ENCODE data around the gene KCNH4. TPM values are rescaled to one million over a fixed set of nuclear protein-coding genes. Genes with fewer than 3 reads are reported as not detected.

The KCNH4 gene
- 0.33 TPM for polyA plus RNA-seq (2013)

GRCh38 chr17:42180922-42181850, at the start of gene KCNH4:
KCNH4 (minus strand) TSS chr17:42181142; CDS start chr17:42180945, 197 bp downstream.
- Histone ChIP-seq H3K4me3 (ENCODE audit: control insufficient read depth in 1 of 7, extremely low read depth in 1 of 7, insufficient read depth in 4 of 7, low read depth in 2 of 7, low read length in 6 of 7) (peak within 1 kb of the TSS; percentile 10 to 71 (median 59)), H3K4me1 (ENCODE audit: control extremely low read depth in 1 of 4, control insufficient read depth in 4 of 4, insufficient read depth in 4 of 4, low read length in 3 of 4) (peaks cover 3 to 42% (median 34%) of the 10 kb centered on the region in 4 experiments), H3K27ac (ENCODE audit: insufficient read depth in 1 of 2, low read depth in 1 of 2, low read length in 2 of 2, poor library complexity in 1 of 2, severe bottlenecking in 2 of 2) (no peak within 1 kb of the TSS), H3K9me3 (ENCODE audit: control extremely low read depth in 1 of 5, control insufficient read depth in 4 of 5, insufficient read depth in 2 of 5, low read depth in 1 of 5, low read length in 4 of 5) (no peaks in the 10 kb centered on the region), H3K36me3 (ENCODE audit: control insufficient read depth in 4 of 4, insufficient read depth in 4 of 4, low read length in 3 of 4) (no peaks in the 10 kb centered on the region), H3K27me3 (replicated peaks in 2 of 5; ENCODE audit: control insufficient read depth in 4 of 5, insufficient read depth in 5 of 5, low read length in 4 of 5) (peaks cover 0 to 36% (median 16%) of the 10 kb centered on the region in 5 experiments)
- DNase-seq: peak; percentile 90 to 94 (median 92)
- CTCF ChIA-PET: interaction anchor here (0.5 to 3.6 kb wide), 17 partner anchors 9 to 330 kb away, joined by 3 to 19 read pairs (median 4); partner anchors contain the start of gene GHDC
- 4% methylated on average over 21 of the region's 60 CpGs for WGBS (ENCODE audit: insufficient coverage)
- POLR2A ChIA-PET: interaction anchor here (0.8 kb wide), 1 partner anchor 61 kb away, joined by 3 read pairs; no protein-coding TSS in a partner anchor

GRCh38 chr17:42230225-42230624, 49.3 kb upstream of the KCNH4 start:
- ChIA-PET POLR2A (interaction anchor here (1.8 kb wide), 1 partner anchor 59 kb away, joined by 6 read pairs; the partner anchor contains the start of gene STAT5A), CTCF (interaction anchor here (0.6 to 1.5 kb wide), 6 partner anchors 14 to 45 kb away, joined by 3 to 6 read pairs (median 3); no protein-coding TSS in a partner anchor)
- H3K9me3 ChIP-seq (ENCODE audit: control extremely low read depth in 1 of 5, control insufficient read depth in 4 of 5, insufficient read depth in 2 of 5, low read depth in 1 of 5, low read length in 4 of 5): no peaks in the 10 kb centered on the region
- H3K27ac ChIP-seq (ENCODE audit: insufficient read depth in 1 of 2, low read depth in 1 of 2, low read length in 2 of 2, poor library complexity in 1 of 2, severe bottlenecking in 2 of 2): peak overlapping the region in 1 of 2 experiments; percentile 2
- DNase-seq: no peak
- H3K36me3 ChIP-seq (ENCODE audit: control insufficient read depth in 4 of 4, insufficient read depth in 4 of 4, low read length in 3 of 4): peaks cover 4 to 14% (median 5%) of the 10 kb centered on the region in 4 experiments
- 70% methylated on average over 2 of the region's 5 CpGs for WGBS (ENCODE audit: insufficient coverage)
- H3K27me3 ChIP-seq (replicated peaks in 2 of 5; ENCODE audit: control insufficient read depth in 4 of 5, insufficient read depth in 5 of 5, low read length in 4 of 5): no peaks in the 10 kb centered on the region
- no peak overlapping the region for H3K4me3 ChIP-seq (ENCODE audit: control insufficient read depth in 1 of 7, extremely low read depth in 1 of 7, insufficient read depth in 4 of 7, low read depth in 2 of 7, low read length in 6 of 7)
- H3K4me1 ChIP-seq (ENCODE audit: control extremely low read depth in 1 of 4, control insufficient read depth in 4 of 4, insufficient read depth in 4 of 4, low read length in 3 of 4): peaks cover 0 to 20% (median 3%) of the 10 kb centered on the region in 4 experiments

- Histone ChIP-seq H3K27ac (ENCODE audit: insufficient read depth in 1 of 2, low read depth in 1 of 2, low read length in 2 of 2, poor library complexity in 1 of 2, severe bottlenecking in 2 of 2) (peak overlapping the region in 1 of 2 experiments; percentile 39), H3K27me3 (replicated peaks in 2 of 5; ENCODE audit: control insufficient read depth in 4 of 5, insufficient read depth in 5 of 5, low read length in 4 of 5) (no peaks in the 10 kb centered on the region), H3K4me3 (ENCODE audit: control insufficient read depth in 1 of 7, extremely low read depth in 1 of 7, insufficient read depth in 4 of 7, low read depth in 2 of 7, low read length in 6 of 7) (no peak overlapping the region), H3K4me1 (ENCODE audit: control extremely low read depth in 1 of 4, control insufficient read depth in 4 of 4, insufficient read depth in 4 of 4, low read length in 3 of 4) (peaks cover 0 to 31% (median 3%) of the 10 kb centered on the region in 4 experiments), H3K9me3 (ENCODE audit: control extremely low read depth in 1 of 5, control insufficient read depth in 4 of 5, insufficient read depth in 2 of 5, low read depth in 1 of 5, low read length in 4 of 5) (no peaks in the 10 kb centered on the region), H3K36me3 (ENCODE audit: control insufficient read depth in 4 of 4, insufficient read depth in 4 of 4, low read length in 3 of 4) (peaks cover 5 to 29% (median 14%) of the 10 kb centered on the region in 4 experiments)
- ChIA-PET POLR2A (interaction anchor here (1.8 kb wide), 1 partner anchor 61 kb away, joined by 6 read pairs; the partner anchor contains the start of gene STAT5A), CTCF (interaction anchor here (0.7 to 1.4 kb wide), 3 partner anchors 9 to 12 kb away, joined by 3 to 5 read pairs (median 5); no protein-coding TSS in a partner anchor)
- DNase-seq: no peak
- WGBS (ENCODE audit: insufficient coverage): 73% methylated on average over 10 of the region's 11 CpGs
These were observed 47.1 kb upstream of the KCNH4 start for GRCh38 chr17:42227849-42228700.

GRCh38 chr17:42225646-42226045, 44.7 kb upstream of the KCNH4 start:
- no peaks in the 10 kb centered on the region for H3K27me3 ChIP-seq (replicated peaks in 2 of 5; ENCODE audit: control insufficient read depth in 4 of 5, insufficient read depth in 5 of 5, low read length in 4 of 5)
- ChIA-PET POLR2A (no interaction called here), CTCF (interaction anchor here (1.2 to 5.4 kb wide), 2 partner anchors 23 to 69 kb away, joined by 4 to 66 read pairs; no protein-coding TSS in a partner anchor)
- H3K4me1 ChIP-seq (ENCODE audit: control extremely low read depth in 1 of 4, control insufficient read depth in 4 of 4, insufficient read depth in 4 of 4, low read length in 3 of 4): peaks cover 0 to 33% (median 3%) of the 10 kb centered on the region in 4 experiments
- H3K36me3 ChIP-seq (ENCODE audit: control insufficient read depth in 4 of 4, insufficient read depth in 4 of 4, low read length in 3 of 4): peaks cover 11 to 40% (median 20%) of the 10 kb centered on the region in 4 experiments
- H3K4me3 ChIP-seq (ENCODE audit: control insufficient read depth in 1 of 7, extremely low read depth in 1 of 7, insufficient read depth in 4 of 7, low read depth in 2 of 7, low read length in 6 of 7): peak overlapping the region in 1 of 7 experiments; percentile 5
- no peaks in the 10 kb centered on the region for H3K9me3 ChIP-seq (ENCODE audit: control extremely low read depth in 1 of 5, control insufficient read depth in 4 of 5, insufficient read depth in 2 of 5, low read depth in 1 of 5, low read length in 4 of 5)
- H3K27ac ChIP-seq (ENCODE audit: insufficient read depth in 1 of 2, low read depth in 1 of 2, low read length in 2 of 2, poor library complexity in 1 of 2, severe bottlenecking in 2 of 2): no peak overlapping the region
- peak; percentile 50 to 83 (median 68) for DNase-seq
- 7% methylated on average over 4 of the region's 5 CpGs for WGBS (ENCODE audit: insufficient coverage)

- H3K27me3 ChIP-seq (replicated peaks in 2 of 5; ENCODE audit: control insufficient read depth in 4 of 5, insufficient read depth in 5 of 5, low read length in 4 of 5): no peaks in the 10 kb centered on the region
- WGBS (ENCODE audit: insufficient coverage): 100% methylated on average over 5 of the region's 6 CpGs
- no peak for DNase-seq
- no peaks in the 10 kb centered on the region for H3K9me3 ChIP-seq (ENCODE audit: control extremely low read depth in 1 of 5, control insufficient read depth in 4 of 5, insufficient read depth in 2 of 5, low read depth in 1 of 5, low read length in 4 of 5)
- H3K36me3 ChIP-seq (ENCODE audit: control insufficient read depth in 4 of 4, insufficient read depth in 4 of 4, low read length in 3 of 4): peaks cover 11 to 40% (median 26%) of the 10 kb centered on the region in 4 experiments
- H3K4me3 ChIP-seq (ENCODE audit: control insufficient read depth in 1 of 7, extremely low read depth in 1 of 7, insufficient read depth in 4 of 7, low read depth in 2 of 7, low read length in 6 of 7): no peak overlapping the region
- ChIA-PET POLR2A (interaction anchor here (0.6 kb wide), 1 partner anchor 33 kb away, joined by 3 read pairs; no protein-coding TSS in a partner anchor), CTCF (interaction anchor here (0.7 to 5.4 kb wide), 7 partner anchors 19 to 69 kb away, joined by 3 to 66 read pairs (median 5); partner anchors contain the start of gene STAT5A)
- H3K27ac ChIP-seq (ENCODE audit: insufficient read depth in 1 of 2, low read depth in 1 of 2, low read length in 2 of 2, poor library complexity in 1 of 2, severe bottlenecking in 2 of 2): no peak overlapping the region
- H3K4me1 ChIP-seq (ENCODE audit: control extremely low read depth in 1 of 4, control insufficient read depth in 4 of 4, insufficient read depth in 4 of 4, low read length in 3 of 4): peaks cover 0 to 33% (median 3%) of the 10 kb centered on the region in 4 experiments
These were observed 43.7 kb upstream of the KCNH4 start for GRCh38 chr17:42224651-42225050.

Measured in common myeloid progenitor, CD34-positive (primary cell).